A549 (cell line): ENCODE results near the gene MRPL55. TPM values are rescaled to one million over a fixed set of nuclear protein-coding genes. Genes with fewer than 3 reads are reported as not detected.

Source experiments
- ATAC-seq, 2 experiments: fragments of 200-7000 bp in 1 of 2; fragments of >200 bp in 1 of 2; cut with Nextera tagmentation in 1 of 2; cut with Tn5 transposase in 1 of 2; 3 replicates each; pipeline versions ENCODE4 v1.8.0 to v1.9.1; 2018 to 2020; ENCODE audit warnings: mild to moderate bottlenecking in 1 of 2, moderate library complexity in 1 of 2
- CTCF ChIA-PET: fragments of 300-600 bp; sonication (Branson Sonifier 250); formaldehyde crosslinking; extraction: SDS; loops from one replicate; lab custom pipeline; 2021; ENCODE audit warnings: antibody characterized with exemption, inconsistent platforms; lab: Yijun Ruan, JAX
- POLR2A ChIA-PET: fragments of 350-600 bp; formaldehyde crosslinking; extraction: SDS; loops from one replicate; lab custom pipeline; 2021; ENCODE audit warnings: antibody characterized with exemption, inconsistent platforms; lab: Yijun Ruan, JAX
- DNase-seq, 2 experiments: peaks; one replicate each; pipeline versions ENCODE4 v3.0.0 to v3.0.0-alpha.2; 2011 to 2016; ENCODE audit warnings: low read depth in 1 of 2, low spot score in 1 of 2
- FAIRE-seq: peaks from 2 replicates; lab custom pipeline; 2011; peaks lifted over from hg19 to GRCh38; lab: Jason Lieb, UNC
- H3K27ac ChIP-seq, 2 experiments: fragments of >200 bp; sonication (Bioruptor Twin); formaldehyde crosslinking; 3 replicates each; pipeline ENCODE4 v1.5.1; 2016 to 2017
- H3K4me1 ChIP-seq: fragments of >200 bp; sonication (Bioruptor Twin); formaldehyde crosslinking; 3 replicates; pipeline ENCODE4 v1.6.1; 2016
- H3K4me2 ChIP-seq: fragments of >200 bp; sonication (Bioruptor Twin); formaldehyde crosslinking; 3 replicates; pipeline ENCODE4 v1.6.1; 2016
- H3K4me3 ChIP-seq: fragments of >200 bp; sonication (Bioruptor Twin); formaldehyde crosslinking; 3 replicates; pipeline ENCODE4 v1.5.1; 2016
- H3K9me3 ChIP-seq: fragments of >200 bp; sonication (Bioruptor Twin); formaldehyde crosslinking; 3 replicates; pipeline ENCODE4 v1.6.1; 2016
- CBX2 ChIP-seq: fragments of 200-600 bp; sonication (generic); IDR thresholded peaks from 2 replicates; pipeline ENCODE4 v1.6.1; 2016; ENCODE audit warnings: low read depth, mild to moderate bottlenecking, borderline replicate concordance
- CHD4 ChIP-seq: fragments of 200-600 bp; sonication (generic); IDR thresholded peaks from 2 replicates; pipeline ENCODE4 v1.6.1; 2016; ENCODE audit warnings: antibody characterized with exemption, mild to moderate bottlenecking, borderline replicate concordance
- EHF ChIP-seq: fragments of 250-450 bp; sonication (Bioruptor Pico); IDR thresholded peaks from 2 replicates; pipeline ENCODE4 v1.5.0; 2020; ENCODE audit warnings: mild to moderate bottlenecking
- EHMT2 ChIP-seq: fragments of 200-600 bp; sonication (generic); IDR thresholded peaks from 2 replicates; pipeline ENCODE4 v1.6.1; 2016; ENCODE audit warnings: antibody characterized with exemption, low read depth, mild to moderate bottlenecking, moderate library complexity
- FOSL2 ChIP-seq, 2 experiments: fragments of 450-650 bp in 1 of 2; fragments of >200 bp in 1 of 2; sonication (Bioruptor Twin) in 1 of 2; formaldehyde crosslinking; IDR thresholded peaks; 2 replicates each; pipeline versions ENCODE4 v1.5.0 to v1.6.1; 2016 to 2020; ENCODE audit warnings: mild to moderate bottlenecking in 1 of 2, moderate library complexity in 1 of 2
- FOXS1 ChIP-seq: fragments of 250-450 bp; sonication (Bioruptor Pico); IDR thresholded peaks from 2 replicates; pipeline ENCODE4 v1.5.0; 2020; ENCODE audit warnings: mild to moderate bottlenecking, moderate library complexity
- HDAC2 ChIP-seq: fragments of 200-600 bp; sonication (generic); IDR thresholded peaks from 2 replicates; pipeline ENCODE4 v1.6.1; 2016
- HOXA7 ChIP-seq: fragments of 250-450 bp; sonication (Bioruptor Pico); IDR thresholded peaks from 2 replicates; pipeline ENCODE4 v1.5.0; 2020; ENCODE audit warnings: mild to moderate bottlenecking, moderate library complexity
- JUNB ChIP-seq: fragments of >200 bp; sonication (Bioruptor Twin); formaldehyde crosslinking; IDR thresholded peaks from 2 replicates; pipeline ENCODE4 v1.6.1; 2016
- KDM1A ChIP-seq: fragments of 200-600 bp; sonication (generic); IDR thresholded peaks from 2 replicates; pipeline ENCODE4 v1.6.1; 2016; ENCODE audit warnings: low read depth, mild to moderate bottlenecking
- MAZ ChIP-seq: fragments of 150-350 bp; IDR thresholded peaks from 2 replicates; pipeline ENCODE4 v1.6.1; 2014; ENCODE audit warnings: antibody characterized with exemption, low read depth, low read length, borderline replicate concordance
- NFE2L2 ChIP-seq: fragments of 150-350 bp; conservative IDR thresholded peaks from 2 replicates; pipeline ENCODE4 v1.6.1; 2014; ENCODE audit warnings: low read length
- NR3C1 ChIP-seq: fragments of >200 bp; sonication (Bioruptor Twin); formaldehyde crosslinking; IDR thresholded peaks from 3 replicates; pipeline ENCODE4 v1.6.1; 2017
- PHF8 ChIP-seq: fragments of 200-600 bp; sonication (generic); IDR thresholded peaks from 2 replicates; pipeline ENCODE4 v1.6.1; 2016; ENCODE audit warnings: low read depth, mild to moderate bottlenecking, antibody characterized with exemption, moderate library complexity, borderline replicate concordance
- RAD21 ChIP-seq, 2 experiments: fragments of >200 bp in 1 of 2; sonication (Bioruptor Twin) in 1 of 2; formaldehyde crosslinking in 1 of 2; IDR thresholded peaks in 1 of 2; conservative IDR thresholded peaks in 1 of 2; 2 replicates in 1 of 2; 3 replicates in 1 of 2; pipeline ENCODE4 v1.6.1; 2012 to 2018; ENCODE audit warnings: inconsistent platforms in 1 of 2
- RARB ChIP-seq: fragments of 250-450 bp; sonication (Bioruptor Pico); IDR thresholded peaks from 2 replicates; pipeline ENCODE4 v1.8.0; 2021; ENCODE audit warnings: mild to moderate bottlenecking, moderate library complexity
- RNF2 ChIP-seq: fragments of 200-600 bp; sonication (generic); IDR thresholded peaks from 2 replicates; pipeline ENCODE4 v1.6.1; 2016; ENCODE audit warnings: low read depth, mild to moderate bottlenecking, antibody characterized with exemption, moderate library complexity, borderline replicate concordance
- SMC3 ChIP-seq: fragments of >200 bp; sonication (Bioruptor Twin); formaldehyde crosslinking; IDR thresholded peaks from 3 replicates; pipeline ENCODE4 v1.6.1; 2018; ENCODE audit warnings: inconsistent platforms
- TP53 ChIP-seq: fragments of 250-450 bp; sonication (Bioruptor Pico); IDR thresholded peaks from 2 replicates; pipeline ENCODE4 v1.5.0; 2021; ENCODE audit warnings: mild to moderate bottlenecking, moderate library complexity
- ZFP36 ChIP-seq: fragments of 450-650 bp; IDR thresholded peaks from 2 replicates; pipeline ENCODE4 v1.6.1; 2014; ENCODE audit warnings: borderline replicate concordance; ENCODE audit not compliant: partially characterized antibody
- WGBS: methylation state at CpG from one replicate; pipeline ENCODE4 v1.1.6; 2017; ENCODE audit errors: missing lambda C conversion rate; 5-methylcytosine and 5-hydroxymethylcytosine counted together
- polyA plus RNA-seq, 4 experiments: library from polyadenylated mRNA; depleted of rRNA in 3 of 4; stranded (reverse); fragments of >200 nt; fragmentation: RNase III in 1 of 4; extraction: RNeasy Plus Mini Kit Qiagen cat#74134 plus additional on column Dnase treatment in 1 of 4; gene quantifications; 2 replicates in 3 of 4; 3 replicates in 1 of 4; pipeline ENCODE4 v1.2.3, GENCODE V29; 2011 to 2017
- TF ChIP-seq, protein P1 (sequence below): fragments of >200 bp; sonication (Bioruptor Twin); formaldehyde crosslinking; IDR thresholded peaks from 3 replicates; pipeline ENCODE4 v1.5.1; 2016
- TF ChIP-seq, protein P2 (sequence below): IDR thresholded peaks from 2 replicates; pipeline ENCODE4 v1.6.1; 2012
- TF ChIP-seq, protein P3 (sequence below): IDR thresholded peaks from 2 replicates; pipeline ENCODE4 v1.6.1; 2012; ENCODE audit warnings: low read depth, borderline replicate concordance
- TF ChIP-seq, protein P4 (sequence below): fragments of >200 bp; sonication (Bioruptor Twin); formaldehyde crosslinking; IDR thresholded peaks from 2 replicates; pipeline ENCODE4 v1.6.1; 2016
- TF ChIP-seq, protein P5 (sequence below): fragments of 250-450 bp; sonication (Bioruptor Pico); IDR thresholded peaks from 2 replicates; pipeline ENCODE4 v1.5.0; 2021; ENCODE audit warnings: mild to moderate bottlenecking, moderate library complexity, borderline replicate concordance
- TF ChIP-seq, protein P6 (sequence below): fragments of 450-650 bp; IDR thresholded peaks from 2 replicates; pipeline ENCODE4 v1.6.1; 2014; ENCODE audit warnings: antibody characterized with exemption

MRPL55 gene
- polyA plus RNA-seq, 2 of the 4 experiments (the other 2 are of a cell fraction) = 54.2 to 80.0 TPM

DNA sequence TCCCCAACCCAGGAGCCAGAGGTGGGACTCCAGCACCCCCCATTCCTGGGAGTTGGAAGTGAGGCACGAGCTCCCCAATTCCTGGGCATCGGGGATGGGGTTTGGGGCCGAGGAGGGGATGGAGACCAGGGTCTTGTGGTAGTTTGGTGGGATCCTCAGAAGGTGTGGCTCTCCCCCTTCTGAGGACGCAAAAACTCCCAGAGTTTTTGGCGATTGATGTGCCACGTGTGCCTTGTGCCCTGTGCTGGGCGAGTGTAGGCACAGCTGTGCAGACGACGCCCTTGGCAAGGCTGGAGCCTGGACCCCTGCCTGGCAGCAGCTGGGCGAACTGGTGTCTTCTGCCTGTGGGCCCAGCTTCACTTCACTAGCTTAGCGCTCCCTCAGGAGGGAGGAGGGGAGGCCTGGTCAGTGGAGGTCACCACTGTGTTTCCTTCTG is 33.6 kb upstream of the MRPL55 start:
- no peaks in the 10 kb centered on the region for H3K9me3 ChIP-seq
- no peak for FAIRE-seq
- WGBS = 85% methylated on average over 8 of the region's 11 CpGs
- H3K4me1 ChIP-seq = peaks cover 14% of the 10 kb centered on the region
- no peak overlapping the region for H3K27ac ChIP-seq
- CTCF ChIA-PET = interaction anchor here (0.8 to 2.4 kb wide), 4 partner anchors 12 to 143 kb away, joined by 3 to 8 read pairs (median 4); no protein-coding TSS in a partner anchor
- TF ChIP-seq NFE2L2 (no peak), RAD21 (conservative IDR thresholded peaks at IDR 0.05 in 1 of 2, IDR thresholded peaks at IDR 0.05 in 1 of 2) (no peak), KDM1A (no peak), PHF8 (no peak), FOXS1 (CRISPR knock-in tag) (no peak), EHMT2 (no peak), ZFP36 (no peak), EHF (CRISPR knock-in tag) (no peak), NR3C1 (no peak), CHD4 (no peak)
- TF ChIP-seq, protein P1, sequence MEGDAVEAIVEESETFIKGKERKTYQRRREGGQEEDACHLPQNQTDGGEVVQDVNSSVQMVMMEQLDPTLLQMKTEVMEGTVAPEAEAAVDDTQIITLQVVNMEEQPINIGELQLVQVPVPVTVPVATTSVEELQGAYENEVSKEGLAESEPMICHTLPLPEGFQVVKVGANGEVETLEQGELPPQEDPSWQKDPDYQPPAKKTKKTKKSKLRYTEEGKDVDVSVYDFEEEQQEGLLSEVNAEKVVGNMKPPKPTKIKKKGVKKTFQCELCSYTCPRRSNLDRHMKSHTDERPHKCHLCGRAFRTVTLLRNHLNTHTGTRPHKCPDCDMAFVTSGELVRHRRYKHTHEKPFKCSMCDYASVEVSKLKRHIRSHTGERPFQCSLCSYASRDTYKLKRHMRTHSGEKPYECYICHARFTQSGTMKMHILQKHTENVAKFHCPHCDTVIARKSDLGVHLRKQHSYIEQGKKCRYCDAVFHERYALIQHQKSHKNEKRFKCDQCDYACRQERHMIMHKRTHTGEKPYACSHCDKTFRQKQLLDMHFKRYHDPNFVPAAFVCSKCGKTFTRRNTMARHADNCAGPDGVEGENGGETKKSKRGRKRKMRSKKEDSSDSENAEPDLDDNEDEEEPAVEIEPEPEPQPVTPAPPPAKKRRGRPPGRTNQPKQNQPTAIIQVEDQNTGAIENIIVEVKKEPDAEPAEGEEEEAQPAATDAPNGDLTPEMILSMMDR = no peak
- TF ChIP-seq, protein P2, sequence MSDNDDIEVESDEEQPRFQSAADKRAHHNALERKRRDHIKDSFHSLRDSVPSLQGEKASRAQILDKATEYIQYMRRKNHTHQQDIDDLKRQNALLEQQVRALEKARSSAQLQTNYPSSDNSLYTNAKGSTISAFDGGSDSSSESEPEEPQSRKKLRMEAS = no peak
- TF ChIP-seq, all 56 proteins: peak for 0
- ATAC-seq = no peak
- POLR2A ChIA-PET = interaction anchor here (3.0 kb wide), 1 partner anchor 23 kb away, joined by 12 read pairs; the partner anchor contains the start of gene IBA57
- no peak for DNase-seq
- Histone ChIP-seq H3K4me3 (no peak overlapping the region), H3K4me2 (no peak overlapping the region)

DNA sequence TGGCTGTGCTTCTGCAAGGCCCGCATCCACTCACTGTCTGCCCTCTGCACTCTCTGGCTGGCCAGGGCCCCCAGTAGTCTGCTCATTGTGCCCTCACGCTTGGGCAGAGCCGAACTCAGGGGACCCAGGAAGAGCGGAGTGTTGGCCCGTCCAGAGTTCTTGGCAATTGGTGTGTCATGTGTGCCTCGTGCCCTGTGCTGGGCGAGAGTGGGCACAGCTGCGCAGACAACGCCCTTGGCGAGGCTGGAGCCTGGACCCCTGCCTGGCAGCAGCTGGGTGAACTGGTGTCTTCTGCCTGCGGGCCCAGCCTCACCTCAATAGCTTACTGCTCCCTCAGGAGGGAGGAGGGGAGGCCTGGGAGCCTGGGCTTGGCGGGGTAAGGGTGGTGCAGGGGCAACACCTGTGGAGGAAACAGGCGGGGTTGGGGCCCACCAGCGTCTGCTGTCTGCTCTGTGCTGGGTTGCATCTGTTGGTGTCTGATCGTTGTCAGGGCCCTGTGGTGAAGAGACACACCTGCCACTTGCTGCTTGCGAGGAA is 33.1 kb upstream of the MRPL55 start:
- POLR2A ChIA-PET = interaction anchor here (3.0 kb wide), 1 partner anchor 23 kb away, joined by 12 read pairs; the partner anchor contains the start of gene IBA57

More for the DNA sequence above, 33.1 kb upstream of the MRPL55 start:
- no peaks in the 10 kb centered on the region for H3K9me3 ChIP-seq
- H3K4me2 ChIP-seq = peak overlapping the region; percentile 95; the same call in 1 of the 3 replicates
- peaks cover 14% of the 10 kb centered on the region for H3K4me1 ChIP-seq
- H3K27ac ChIP-seq = no peak overlapping the region
- FAIRE-seq (no peak), ATAC-seq (no peak), DNase-seq (no peak)
- 88% methylated on average over 15 of the region's 16 CpGs for WGBS
- TF ChIP-seq RNF2 = no peak
- TF ChIP-seq JUNB = no peak
- no peak for TF ChIP-seq HDAC2
- TF ChIP-seq FOSL2 (IDR thresholded peaks at IDR 0.05) = no peak
- no peak for TF ChIP-seq FOSL2 (CRISPR knock-in tag; IDR thresholded peaks at IDR 0.05)
- no peak for TF ChIP-seq MAZ
- TF ChIP-seq RARB (CRISPR knock-in tag) = no peak
- TF ChIP-seq, protein P3, sequence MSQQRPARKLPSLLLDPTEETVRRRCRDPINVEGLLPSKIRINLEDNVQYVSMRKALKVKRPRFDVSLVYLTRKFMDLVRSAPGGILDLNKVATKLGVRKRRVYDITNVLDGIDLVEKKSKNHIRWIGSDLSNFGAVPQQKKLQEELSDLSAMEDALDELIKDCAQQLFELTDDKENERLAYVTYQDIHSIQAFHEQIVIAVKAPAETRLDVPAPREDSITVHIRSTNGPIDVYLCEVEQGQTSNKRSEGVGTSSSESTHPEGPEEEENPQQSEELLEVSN = no peak
- no peak for TF ChIP-seq CHD4
- TF ChIP-seq, protein P4, sequence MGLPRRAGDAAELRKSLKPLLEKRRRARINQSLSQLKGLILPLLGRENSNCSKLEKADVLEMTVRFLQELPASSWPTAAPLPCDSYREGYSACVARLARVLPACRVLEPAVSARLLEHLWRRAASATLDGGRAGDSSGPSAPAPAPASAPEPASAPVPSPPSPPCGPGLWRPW = no peak
- TF ChIP-seq CBX2 = no peak
- no peak for TF ChIP-seq SMC3
- no peak for TF ChIP-seq NR3C1
- TF ChIP-seq, protein P5, sequence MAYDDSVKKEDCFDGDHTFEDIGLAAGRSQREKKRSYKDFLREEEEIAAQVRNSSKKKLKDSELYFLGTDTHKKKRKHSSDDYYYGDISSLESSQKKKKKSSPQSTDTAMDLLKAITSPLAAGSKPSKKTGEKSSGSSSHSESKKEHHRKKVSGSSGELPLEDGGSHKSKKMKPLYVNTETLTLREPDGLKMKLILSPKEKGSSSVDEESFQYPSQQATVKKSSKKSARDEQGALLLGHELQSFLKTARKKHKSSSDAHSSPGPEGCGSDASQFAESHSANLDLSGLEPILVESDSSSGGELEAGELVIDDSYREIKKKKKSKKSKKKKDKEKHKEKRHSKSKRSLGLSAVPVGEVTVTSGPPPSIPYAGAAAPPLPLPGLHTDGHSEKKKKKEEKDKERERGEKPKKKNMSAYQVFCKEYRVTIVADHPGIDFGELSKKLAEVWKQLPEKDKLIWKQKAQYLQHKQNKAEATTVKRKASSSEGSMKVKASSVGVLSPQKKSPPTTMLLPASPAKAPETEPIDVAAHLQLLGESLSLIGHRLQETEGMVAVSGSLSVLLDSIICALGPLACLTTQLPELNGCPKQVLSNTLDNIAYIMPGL (CRISPR knock-in tag) = no peak
- no peak for TF ChIP-seq TP53 (CRISPR knock-in tag)
- TF ChIP-seq, protein P6, sequence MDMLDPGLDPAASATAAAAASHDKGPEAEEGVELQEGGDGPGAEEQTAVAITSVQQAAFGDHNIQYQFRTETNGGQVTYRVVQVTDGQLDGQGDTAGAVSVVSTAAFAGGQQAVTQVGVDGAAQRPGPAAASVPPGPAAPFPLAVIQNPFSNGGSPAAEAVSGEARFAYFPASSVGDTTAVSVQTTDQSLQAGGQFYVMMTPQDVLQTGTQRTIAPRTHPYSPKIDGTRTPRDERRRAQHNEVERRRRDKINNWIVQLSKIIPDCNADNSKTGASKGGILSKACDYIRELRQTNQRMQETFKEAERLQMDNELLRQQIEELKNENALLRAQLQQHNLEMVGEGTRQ = no peak
- TF ChIP-seq HOXA7 (CRISPR knock-in tag) = no peak
- no peak overlapping the region for H3K4me3 ChIP-seq
- CTCF ChIA-PET = interaction anchor here (1.1 to 2.4 kb wide), 3 partner anchors 12 to 23 kb away, joined by 4 to 8 read pairs (median 5); no protein-coding TSS in a partner anchor
